MM.1S (cell line): Measurements from ENCODE around the gene ANO2.

Experiments used
- CTCF ChIP-seq: fragments of 300-600 bp; sonication (generic); IDR thresholded peaks from 2 replicates; pipeline ENCODE4 v1.5.1; 2016; ENCODE audit warnings: antibody characterized with exemption, low read length, mixed read lengths
- EZH2phosphoT487 ChIP-seq: fragments of 300-600 bp; sonication (generic); IDR thresholded peaks from 2 replicates; pipeline ENCODE4 v1.6.1; 2018; ENCODE audit warnings: antibody characterized with exemption, low read length

GRCh38 chr12:5882511-5883190, 62.4 kb downstream of the ANO2 start:
- TF ChIP-seq CTCF (no peak), EZH2phosphoT487 (no peak)
